B cell (primary cell): Measurements from ENCODE around the gene LYRM1.

ENCODE experiments used
- CTCF ChIP-seq: fragments of 200-600 bp; IDR thresholded peaks from one replicate; pipeline ENCODE4 v1.8.0; 2022; ENCODE audit warnings: antibody characterized with exemption, mild to moderate bottlenecking
- EZH2 ChIP-seq: IDR thresholded peaks from 2 replicates; pipeline ENCODE4 v1.6.1; 2012; ENCODE audit warnings: borderline replicate concordance, low read depth, mild to moderate bottlenecking, moderate library complexity, low read length; ENCODE audit not compliant: insufficient read depth, poor library complexity, severe bottlenecking

DNA sequence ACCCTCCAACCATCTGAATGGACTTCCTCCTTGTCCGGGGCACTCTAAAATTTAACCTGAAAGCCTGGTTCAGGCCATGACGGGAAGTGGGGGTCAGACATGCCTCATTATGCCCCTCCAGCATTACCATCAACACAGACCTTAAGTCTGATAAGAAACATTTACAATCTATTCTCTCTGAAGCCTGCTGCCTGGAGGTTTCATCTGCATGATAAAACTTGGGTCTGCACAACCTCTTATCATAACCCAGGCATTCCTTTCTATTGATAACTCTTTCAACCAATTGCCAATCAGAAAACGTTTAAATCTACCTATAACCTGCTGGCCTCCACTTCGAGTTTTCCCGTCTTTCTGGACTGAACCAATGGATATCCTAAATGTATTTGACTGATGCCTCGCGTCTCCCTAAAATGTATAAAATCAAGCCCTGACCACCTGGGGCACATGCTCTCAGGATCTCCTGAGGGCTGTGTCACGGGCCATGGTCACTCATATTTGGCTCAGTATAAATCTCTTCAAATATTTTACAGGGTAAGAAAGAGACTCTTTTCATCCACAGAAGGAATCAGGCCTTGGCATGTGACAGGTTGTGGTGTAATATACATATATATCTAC lies 45.6 kb downstream of the LYRM1 start:
- TF ChIP-seq CTCF (no peak), EZH2 (no peak)
